ENCODE measurements around the gene OR51B2. TPM values are rescaled to one million over a fixed set of nuclear protein-coding genes. Genes with fewer than 3 reads are reported as not detected.

The OR51B2 gene
- total and polyA plus RNA-seq, 2 of the 13 experiments (the other 11 are each of a cell fraction or from before 2014, with no cell fraction given) = not detected

GRCh38 chr11:5363679-5364078, 39.6 kb upstream of the OR51B2 start:
- ATAC-seq = no peak
- intact Hi-C loops (cut with micrococcal nuclease; ENCODE audit: unreplicated experiment) = no loop called here
- Histone ChIP-seq H3K79me2 (ENCODE audit: insufficient read depth, low read length) (no peaks in the 10 kb centered on the region), H3K27me3 (ENCODE audit: control insufficient read depth in 1 of 2, insufficient read depth in 2 of 2, low read length in 2 of 2) (no peaks in the 10 kb centered on the region), H3K27ac (ENCODE audit: extremely low read length, insufficient read depth, low read length) (no peak overlapping the region), H2AFZ (ENCODE audit: low read length) (no peak overlapping the region), H3K9me3 (ENCODE audit: low read length) (no peaks in the 10 kb centered on the region), H4K20me1 (ENCODE audit: insufficient read depth, low read length) (no peaks in the 10 kb centered on the region), H3K9ac (ENCODE audit: insufficient read depth, low read depth, low read length) (no peak overlapping the region), H3K4me3 (replicated peaks in 1 of 3; ENCODE audit: insufficient read depth in 1 of 3, low read depth in 2 of 3, low read length in 3 of 3) (no peak overlapping the region), H3K4me2 (ENCODE audit: low read depth, low read length) (no peak overlapping the region), H3K36me3 (replicated peaks in 1 of 2; ENCODE audit: control insufficient read depth in 1 of 2, insufficient read depth in 2 of 2, low read length in 2 of 2) (no peaks in the 10 kb centered on the region), H3K4me1 (ENCODE audit: insufficient read depth, low read length) (no peaks in the 10 kb centered on the region)
- ChIA-PET POLR2A (no interaction called here), CTCF (ENCODE audit: low intra/inter-chr PET ratio, low total read pairs) (no interaction called here)
- no peak for FAIRE-seq
- 13% methylated on average over 1 of the region's 1 CpG for WGBS (ENCODE audit: low lambda C conversion rate)
- no peak for DNase-seq (ENCODE audit: low spot score)
- in situ Hi-C loops (cut with HindIII; ENCODE audit: extremely low pct_ligation_motif_present, low pct_unique_long_range_greater_than_20kb) = no loop called here
- TF ChIP-seq ZNF414 (CRISPR knock-in tag; IDR thresholded peaks at IDR 0.05) (no peak), ZNF790 (CRISPR knock-in tag; IDR thresholded peaks at IDR 0.05; ENCODE audit: borderline replicate concordance) (no peak), PAF1 (CRISPR knock-in tag; IDR thresholded peaks at IDR 0.05) (no peak), ZNF276 (CRISPR knock-in tag; IDR thresholded peaks at IDR 0.05; ENCODE audit: low read depth) (no peak), ESRRA (CRISPR knock-in tag; IDR thresholded peaks at IDR 0.05; ENCODE audit: low read depth) (no peak), MXD4 (CRISPR knock-in tag; IDR thresholded peaks at IDR 0.05) (no peak), AGO1 (IDR thresholded peaks at IDR 0.05; ENCODE audit: low read depth, low read length, poor library complexity, severe bottlenecking) (no peak)
- no TSS peak for BruUV-seq (replicated peaks)

Data from HepG2 (cell line).